NCI-H2227 (cell line): ENCODE results near the gene VPS13D.
"Not testable (repeated sequence)": the region's sequence is repeated elsewhere in the genome, so short reads cannot be mapped to it uniquely, and the experiment has no call there.

Experiments used
- DNase-seq: peaks from one replicate; lab custom pipeline; 2025; ENCODE audit not compliant: unreplicated experiment; lab: John Stamatoyannopoulos, UW

The VPS13D gene

DNA sequence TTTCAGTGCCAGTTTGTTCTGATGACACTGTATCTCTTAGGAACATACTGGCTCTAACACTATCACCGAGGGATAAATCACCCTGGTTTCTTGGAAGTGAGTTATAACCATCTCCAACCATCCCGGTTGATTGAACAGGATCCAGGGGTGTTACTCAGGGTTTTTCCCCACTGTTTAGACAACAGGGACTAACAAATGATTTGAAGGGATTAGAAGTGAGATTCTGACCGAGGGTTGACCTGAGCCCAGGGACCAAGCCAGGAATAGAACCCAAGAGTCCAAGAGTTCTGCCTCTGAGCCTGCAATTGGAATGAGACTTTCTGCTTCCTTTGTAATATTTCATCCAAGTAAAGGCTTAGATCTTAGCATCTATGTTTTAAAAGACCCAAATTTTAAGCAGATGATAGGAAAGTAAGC is 234.2 kb downstream of the VPS13D start:
- no peak for DNase-seq

DNA sequence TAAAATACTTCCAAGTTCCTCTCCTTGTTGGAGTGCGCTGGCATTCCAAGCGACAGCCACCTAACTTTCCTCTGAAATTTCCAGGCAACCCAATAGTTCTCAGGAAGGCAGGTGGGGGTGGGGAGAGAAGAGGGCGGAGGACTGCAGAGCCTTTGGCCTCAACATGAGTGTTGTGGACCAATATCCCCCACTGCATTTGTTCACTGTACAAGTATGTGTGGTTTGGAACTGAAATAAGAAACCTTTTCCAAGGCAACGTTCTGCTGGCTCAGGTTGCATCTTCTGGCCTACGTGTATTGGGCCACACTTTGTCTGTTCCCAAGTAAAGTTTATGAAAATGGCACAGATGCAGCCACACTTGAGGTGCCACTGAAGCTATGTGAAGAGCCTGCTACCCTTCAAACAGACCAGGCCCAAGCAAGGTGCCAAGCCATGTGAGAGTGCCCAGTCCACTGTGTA is 234.8 kb downstream of the VPS13D start:
- DNase-seq = no peak

DNA sequence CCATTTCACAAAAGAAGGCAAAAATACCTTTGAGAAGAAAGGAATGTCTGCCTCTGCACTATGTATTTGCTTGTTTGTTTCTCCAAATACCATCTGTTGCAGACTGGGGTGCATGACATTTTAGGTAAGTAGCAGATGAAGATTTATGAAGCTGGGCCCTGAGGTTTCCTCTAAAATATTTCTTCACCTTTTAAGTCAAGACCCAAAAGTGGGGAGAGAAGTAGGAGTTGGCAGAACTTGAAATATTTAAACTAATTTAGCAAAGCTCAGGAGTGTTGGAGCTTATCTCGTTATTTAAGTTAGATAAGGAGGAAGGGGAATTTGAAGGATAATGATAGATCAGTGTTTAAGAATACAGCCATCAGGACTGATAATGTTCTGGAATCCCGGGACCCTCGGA is 235.3 kb downstream of the VPS13D start:
- no peak for DNase-seq

DNA sequence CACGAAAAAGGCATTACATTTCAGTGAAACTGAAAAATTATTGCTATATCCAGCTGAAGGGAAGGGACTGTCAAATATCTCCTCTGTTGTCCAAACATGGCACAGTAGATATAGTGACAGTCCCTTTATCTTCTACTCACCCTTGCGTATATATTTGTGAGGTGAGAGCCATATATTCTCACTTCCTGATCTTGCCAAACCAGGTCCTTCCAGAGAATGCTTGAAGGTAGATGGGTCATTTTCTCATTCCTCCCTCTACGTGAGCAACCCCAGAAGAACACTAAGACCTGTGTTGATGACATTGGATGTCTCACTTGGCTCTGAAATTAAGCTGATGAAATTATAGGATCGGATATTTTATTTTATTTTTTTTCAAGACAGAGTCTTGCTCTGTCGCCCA is 237.0 kb downstream of the VPS13D start:
- DNase-seq = no peak

DNA sequence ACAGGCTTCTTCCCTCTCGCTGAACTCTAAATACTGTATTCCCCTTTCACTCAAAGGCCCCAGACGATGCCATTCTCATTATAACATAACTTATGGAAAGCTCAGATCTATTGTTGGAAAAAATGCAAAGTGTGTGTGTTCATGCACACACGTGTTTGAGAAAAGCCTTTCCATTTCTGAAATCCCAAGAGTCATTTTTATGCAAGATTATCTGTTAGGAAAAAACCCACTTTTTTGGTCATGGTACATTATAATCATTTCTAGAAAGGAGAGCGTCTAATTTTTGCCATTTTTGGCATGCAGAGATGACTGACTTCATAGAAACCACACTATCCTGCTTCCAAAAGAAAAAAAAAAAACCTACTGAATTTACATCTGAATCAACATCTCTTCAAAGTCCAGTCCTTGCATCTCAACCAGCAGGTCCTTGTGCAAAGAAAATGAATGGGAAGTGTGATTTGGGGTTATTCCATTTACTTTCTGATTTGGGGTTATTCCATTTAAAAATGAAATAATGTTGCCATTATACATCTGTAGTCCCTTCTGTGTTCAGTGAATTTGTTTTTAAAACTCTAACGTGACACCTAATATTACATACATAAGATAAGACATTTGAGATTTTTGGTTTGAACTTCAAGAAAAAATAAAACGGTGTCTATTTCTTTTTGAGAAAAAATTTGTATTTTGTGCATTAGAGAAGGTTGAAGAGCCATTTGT is 237.9 kb downstream of the VPS13D start:
- no peak for DNase-seq

DNA sequence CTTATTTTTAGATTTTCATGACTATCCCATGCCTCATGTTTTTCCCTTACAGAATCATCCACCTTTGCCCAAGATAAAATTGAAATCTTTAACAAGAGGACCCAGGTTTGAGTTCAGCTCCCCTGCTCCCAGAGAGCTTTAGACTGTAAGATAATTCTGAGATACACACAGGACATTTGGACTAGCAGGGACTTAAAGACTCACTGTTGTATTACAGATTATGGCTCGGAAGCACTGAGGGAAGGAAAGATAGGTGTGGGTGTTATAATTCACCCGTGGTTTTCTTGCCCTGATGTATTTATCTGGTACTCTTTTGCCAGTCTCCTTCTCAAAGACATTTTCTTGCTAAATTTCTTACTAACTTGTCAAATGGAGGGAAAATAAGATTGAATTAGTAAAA is 238.5 kb downstream of the VPS13D start:
- DNase-seq = no peak

DNA sequence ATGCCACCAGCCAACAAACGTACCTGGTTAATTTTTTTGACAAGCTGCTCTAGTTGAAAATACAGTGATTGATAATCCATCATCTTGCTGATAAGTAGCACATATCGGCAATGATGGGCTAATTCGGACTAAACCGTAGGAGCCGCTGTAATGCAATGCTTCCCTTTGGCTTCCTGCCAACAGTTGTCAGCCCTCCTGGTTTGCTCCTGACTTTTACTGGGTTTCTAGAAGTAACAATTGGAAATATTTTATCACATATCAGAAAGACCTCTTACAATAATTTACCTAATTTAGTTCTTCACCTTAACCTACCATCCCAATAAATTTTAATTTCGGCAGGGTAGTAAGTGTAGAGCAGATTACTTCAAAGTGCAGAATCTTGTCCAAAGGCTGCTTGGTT is 239.7 kb downstream of the VPS13D start:
- DNase-seq = peak; percentile 36

DNA sequence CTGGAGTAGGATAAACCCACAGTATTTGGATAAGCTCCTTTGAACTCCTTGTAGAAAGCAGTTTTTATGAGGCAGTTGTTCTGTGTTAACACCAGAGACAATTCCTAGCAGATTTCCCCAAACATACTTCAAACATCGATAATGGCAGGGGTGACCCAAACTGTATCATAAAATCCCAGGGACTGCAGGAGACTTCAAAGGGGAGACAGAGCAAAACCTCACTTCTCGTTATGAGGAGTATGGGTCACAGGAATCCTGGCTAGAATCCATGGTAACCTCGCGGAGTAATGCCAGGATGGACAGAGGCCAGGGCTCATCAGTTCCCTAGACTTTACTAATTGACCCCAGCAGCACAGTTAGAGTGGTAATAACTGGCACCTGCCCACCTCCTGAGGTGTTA is 240.2 kb downstream of the VPS13D start:
- no peak for DNase-seq

DNA sequence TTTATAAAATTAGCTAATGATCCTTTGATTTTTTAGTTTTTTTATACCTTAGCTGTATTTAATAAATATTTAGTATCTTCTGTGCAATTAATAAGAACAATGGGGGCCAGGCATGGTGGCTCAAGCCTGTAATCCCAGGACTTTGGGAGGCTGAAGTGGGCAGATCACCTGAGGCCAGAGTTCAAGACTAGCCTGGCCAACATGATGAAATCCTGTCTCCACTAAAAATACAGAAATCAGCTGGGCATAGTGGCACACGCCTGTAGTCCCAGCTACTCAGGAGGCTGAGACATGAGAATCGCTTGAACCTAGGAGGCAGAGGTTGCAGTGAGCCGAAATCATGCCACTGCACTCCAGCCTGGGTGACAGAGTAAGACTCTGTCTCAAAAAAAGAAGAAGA is 241.1 kb downstream of the VPS13D start:
- not testable (repeated sequence) for DNase-seq

DNA sequence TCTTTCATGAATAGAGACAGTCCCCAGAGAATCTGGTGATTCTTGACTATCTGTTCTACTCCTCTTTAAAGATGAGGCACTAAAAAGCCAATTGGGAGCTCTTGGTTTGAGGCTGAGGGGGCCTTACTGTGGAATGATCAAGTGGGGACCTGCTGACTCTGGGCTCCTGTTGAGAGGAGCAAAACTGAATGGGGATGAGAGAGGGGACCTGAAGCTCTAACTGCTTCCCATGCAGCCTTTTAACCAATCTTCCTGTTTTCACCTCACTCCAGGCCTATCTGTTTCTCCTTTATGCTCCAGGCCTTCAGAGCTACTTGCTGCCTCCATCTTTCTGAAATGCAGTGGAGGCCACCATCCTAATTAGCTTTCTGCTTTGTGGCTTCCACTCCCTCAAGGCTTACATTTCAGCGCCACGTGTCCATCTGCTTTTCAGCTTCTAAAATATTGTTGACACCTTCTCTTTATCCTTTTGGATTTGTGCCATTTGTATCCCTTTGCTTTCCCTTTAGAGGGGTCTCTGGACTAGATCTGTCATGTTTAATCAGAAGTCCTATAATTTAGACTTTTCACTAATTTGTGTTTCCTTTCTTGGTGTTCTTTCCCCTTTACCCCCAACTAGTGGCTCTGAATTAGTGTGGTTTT is 242.4 kb downstream of the VPS13D start:
- DNase-seq = no peak

DNA sequence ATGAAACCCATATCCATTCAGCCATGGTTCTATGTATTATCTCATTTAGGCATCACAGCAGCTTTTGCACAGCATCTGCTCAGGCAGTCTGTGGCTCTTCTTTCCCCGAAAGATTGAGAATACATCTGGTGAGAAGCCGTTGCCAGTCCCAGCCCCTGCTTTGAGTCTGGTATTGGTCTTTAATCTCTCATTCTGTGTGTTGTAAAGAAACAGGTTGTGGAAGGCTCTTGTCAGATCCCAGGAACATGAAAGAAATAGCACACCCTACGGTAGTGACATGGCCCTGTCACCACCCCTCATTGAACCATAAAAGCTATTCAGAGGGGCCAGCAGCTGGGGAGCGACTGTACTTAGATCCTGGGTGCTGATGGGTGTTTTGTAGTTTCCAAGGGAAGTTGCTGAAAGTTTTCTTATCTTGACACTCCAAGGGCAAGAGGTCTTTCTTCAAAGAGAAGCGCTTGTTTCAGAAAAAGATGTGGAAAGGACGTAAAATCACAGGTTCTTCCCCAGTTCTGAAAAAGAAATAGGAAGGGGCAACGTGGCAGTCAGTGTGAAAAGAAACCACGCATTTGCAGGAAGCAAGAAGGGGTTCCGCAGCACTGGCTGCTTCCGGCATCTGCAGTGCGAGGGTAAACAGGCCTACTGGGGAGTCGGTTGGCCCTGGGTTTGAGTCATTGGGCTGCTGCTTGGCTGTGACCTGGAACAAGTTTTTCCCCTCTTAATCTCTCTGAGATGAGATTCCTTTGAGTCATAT is 243.1 kb downstream of the VPS13D start:
- DNase-seq = no peak

DNA sequence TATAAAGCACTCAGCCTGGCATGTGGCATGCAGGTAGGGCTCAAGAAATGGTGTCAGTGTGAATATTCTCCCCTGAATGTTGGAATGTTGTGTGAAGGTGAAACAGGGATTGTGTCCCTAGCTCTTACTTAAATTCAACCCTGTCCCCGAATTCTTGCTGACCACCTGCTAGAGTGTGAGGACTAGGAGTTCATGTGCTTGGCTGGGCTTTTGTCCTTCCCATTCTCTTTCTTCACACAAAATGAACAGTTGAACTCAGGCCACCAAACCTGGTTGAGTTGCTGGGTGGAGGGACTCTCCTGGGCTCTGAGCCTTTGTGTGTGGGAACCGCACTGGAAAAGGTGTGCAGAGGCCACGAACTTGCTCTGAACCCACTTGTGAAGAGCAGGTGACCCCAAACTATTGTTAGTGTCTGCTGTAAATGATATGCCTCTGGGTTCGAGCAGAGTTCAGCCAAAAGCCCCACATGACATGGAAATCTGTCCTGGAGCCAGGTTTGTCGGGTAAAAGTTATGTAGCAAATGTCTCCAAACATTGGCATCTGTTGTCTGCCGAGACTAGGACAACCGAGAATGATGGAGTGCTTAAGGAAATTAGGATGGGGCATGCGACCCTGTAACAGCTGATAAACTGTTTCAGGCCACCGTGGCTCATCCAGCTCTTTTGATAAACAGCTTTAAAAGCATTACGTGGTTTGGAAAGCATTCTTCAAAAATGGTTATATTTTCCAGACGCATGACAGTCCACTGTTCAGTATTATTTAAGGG is 243.9 kb downstream of the VPS13D start:
- DNase-seq = no peak

DNA sequence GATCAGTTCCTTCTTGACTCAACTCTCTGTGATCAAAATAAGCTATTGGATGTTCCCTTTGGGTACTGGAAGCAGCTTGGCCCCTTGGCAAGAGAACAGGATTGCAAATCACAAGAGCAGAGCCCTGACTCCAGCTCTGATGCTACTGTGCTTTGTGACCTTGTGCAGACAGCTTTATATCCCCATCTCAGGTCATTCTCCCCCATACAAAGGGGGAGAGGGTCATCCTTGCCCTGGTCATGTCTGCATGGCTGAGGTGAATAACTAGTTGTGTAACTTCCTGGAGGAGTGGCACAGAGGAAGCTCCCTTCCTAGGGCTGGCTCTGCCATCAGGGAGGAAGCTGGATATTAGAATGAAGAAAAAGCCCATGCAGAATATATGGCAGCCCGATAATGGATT is 245.3 kb downstream of the VPS13D start:
- DNase-seq = no peak

DNA sequence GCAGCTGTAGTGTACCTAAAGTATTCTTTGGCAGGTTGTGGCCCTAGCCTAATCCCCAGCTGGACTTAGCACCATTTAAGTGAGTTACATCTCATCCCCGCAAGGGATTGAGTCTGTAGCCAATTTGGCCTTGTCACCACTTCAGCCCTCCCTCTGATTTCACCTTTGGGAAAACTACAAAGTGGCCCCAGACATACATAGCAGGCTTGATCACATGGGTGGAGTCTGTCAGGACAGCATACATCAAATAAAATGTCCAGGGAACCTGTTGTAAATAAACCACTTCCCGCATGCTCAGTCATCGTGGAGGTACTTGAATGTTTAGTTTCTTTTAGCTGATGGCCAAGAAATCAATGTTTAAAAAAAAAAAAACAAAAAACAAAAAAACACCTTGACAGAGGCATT is 245.7 kb downstream of the VPS13D start:
- DNase-seq = no peak

DNA sequence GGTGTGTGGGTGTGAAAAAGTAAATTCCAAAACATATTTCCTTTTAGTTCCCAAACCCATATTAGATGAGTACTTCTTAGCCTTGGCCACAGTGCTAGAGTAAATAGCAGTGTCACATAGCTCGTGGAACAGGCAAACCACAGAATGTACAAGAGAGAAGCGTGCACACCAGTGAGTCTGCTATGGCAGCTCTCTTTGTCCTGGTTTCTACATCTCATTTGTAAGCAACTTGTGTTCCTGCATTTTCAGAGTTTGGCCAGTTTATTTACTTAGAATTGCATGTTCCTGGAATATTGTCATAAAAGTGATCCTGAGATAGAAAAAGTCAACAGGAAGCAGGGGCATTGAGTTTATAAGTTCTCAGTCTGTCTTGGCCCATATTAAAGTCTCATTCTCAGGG is 246.1 kb downstream of the VPS13D start:
- no peak for DNase-seq

DNA sequence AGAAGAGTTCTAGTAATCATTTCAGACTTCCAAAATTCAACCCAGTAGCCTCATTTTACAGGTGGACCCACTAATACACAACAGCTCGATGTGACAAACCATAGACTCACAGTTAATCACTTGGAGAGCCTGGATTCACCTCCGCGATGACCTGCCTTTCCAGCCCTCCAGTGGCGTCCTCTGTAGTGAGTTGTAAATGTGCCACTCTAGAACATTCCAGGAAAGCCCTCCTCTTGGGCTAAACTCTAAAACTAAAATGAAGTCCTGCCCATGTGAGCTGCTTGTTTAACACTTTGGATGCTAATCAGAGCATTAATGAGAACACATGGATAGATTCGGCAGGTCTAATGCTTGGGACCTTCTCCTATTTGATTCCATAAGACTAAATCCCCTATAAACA is 247.5 kb downstream of the VPS13D start:
- no peak for DNase-seq

DNA sequence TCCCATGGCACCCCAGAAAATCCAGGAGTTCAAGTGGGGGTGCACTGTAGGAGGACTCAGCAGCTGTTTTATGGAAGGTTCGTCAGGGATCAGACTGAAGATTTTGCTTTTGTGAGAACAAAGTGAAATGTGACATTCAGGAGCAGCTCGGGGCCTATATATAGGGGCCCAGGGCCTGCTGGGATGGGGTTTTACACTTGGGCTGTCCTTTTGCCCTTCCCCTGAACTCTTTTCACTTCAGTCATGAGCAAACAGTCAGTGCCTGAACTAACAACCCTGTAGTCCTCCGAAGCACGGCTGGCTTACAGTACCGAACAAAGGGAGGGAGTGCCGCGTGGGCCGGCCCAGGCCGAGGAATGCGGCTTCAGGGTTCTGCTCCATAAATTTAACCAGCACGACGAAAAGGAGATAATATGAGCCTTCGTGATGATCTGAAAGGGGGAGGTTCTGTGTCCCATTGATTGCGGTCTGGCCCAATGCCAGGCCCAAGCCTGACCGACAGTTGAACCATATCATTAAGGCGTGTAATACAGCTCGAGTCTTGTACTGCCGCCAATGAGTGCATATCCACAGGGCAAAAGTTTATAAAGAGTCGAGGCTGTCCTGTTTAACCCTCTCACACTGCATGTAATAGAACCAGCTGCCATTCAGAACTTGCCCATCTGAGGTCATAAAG is 248.2 kb downstream of the VPS13D start:
- DNase-seq = peak; percentile 95

DNA sequence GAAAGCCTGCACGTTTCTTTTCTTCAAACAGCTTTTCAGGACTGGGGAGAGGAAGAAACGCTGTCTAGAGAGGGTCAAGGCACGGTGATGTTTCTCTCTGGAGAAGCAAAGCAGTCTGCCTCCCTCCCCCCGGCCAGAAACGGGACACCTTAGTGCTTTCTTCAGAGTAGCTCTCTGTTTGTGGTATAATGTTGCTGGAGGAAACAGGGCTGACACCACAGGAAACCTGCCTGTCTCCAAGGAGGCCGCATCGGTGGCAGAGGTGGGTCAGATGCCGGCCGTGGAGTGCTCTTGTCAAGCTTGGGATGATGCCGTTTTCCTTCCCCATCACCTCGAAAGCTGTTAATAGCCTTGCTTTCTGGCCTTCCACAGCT is 248.8 kb downstream of the VPS13D start:
- no peak for DNase-seq

DNA sequence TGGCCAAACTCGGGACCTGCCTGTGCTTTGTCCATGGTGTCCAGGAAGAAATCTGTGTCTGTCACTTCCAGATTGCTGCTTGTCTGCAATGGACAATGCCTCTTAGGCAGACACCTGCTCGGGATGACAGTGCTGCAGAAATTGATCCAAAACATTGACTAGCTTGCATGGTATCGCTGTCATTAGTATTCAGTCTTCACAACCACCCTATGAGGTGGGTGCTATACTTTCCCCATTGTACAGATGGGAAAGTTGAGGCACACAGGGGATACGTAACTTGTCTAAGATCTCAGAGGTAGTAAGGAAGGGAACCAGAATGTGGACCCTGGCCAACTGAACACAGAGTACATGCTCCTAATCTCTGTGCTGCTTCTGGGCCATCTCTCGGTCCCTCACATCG is 249.5 kb downstream of the VPS13D start:
- DNase-seq = no peak

DNA sequence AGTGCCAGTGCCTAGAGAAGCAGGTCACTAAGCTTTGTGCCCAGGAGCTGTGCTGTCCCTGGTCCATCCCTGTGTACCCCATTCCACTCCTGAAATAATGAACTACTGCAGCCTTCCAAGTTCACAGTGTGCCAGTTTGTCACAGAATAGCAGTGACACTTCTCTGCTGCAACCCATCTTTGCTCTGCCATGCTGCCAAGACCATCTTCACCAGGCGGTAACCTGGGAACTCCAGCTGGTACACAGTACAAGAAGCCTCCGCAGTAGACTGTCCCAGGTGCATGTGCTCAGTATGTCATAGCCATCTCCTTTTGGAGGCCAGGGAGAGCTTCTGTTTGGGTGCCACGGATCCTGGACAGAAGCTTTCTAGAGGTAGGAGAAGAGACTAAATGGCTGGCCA is 250.2 kb downstream of the VPS13D start:
- no peak for DNase-seq
